Measurements from ENCODE around the gene SPIN1.
"Not testable (repeated sequence)": the region's sequence is repeated elsewhere in the genome, so short reads cannot be mapped to it uniquely, and the experiment has no call there.

SPIN1 gene

DNA sequence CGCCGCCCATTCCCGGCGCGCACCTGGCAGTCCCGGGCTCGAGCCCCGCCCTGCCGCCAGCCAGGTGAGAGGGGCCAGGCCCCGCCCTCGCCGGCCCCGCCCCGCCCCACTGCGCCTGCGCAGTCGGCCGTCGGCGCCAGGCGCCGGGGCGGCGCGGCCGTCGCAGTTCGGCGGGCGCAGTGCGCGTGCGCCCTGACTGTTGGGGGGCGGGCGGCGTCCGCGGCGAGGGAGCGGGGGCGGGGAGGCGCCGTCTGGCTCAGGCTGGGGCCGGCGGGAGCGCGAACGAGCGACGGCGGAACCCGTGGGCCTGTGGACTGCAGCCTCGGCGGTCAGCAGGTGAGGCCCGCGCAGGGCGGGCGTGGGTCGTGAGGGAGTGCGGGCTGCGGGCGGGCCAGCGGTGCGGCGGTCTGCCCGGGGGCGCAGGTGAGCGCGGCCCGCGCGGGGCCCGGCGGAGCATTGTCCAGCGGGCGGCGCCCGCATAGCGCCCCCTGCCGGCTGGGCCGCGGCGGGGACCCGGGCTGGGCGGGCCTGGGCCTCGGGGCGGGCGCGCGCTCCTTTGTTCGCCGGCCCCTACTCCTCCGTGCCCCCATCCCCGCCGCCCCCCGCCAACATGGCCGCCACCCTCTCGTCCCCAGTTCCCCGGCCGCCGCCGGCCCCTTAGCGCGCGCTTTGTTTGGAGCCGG lies at the start of gene SPIN1:
TSS of gene SPIN1 (plus strand) at position 242 of the 683 bp plus-strand sequence. CDS start 38,096 bp downstream, outside the sequence.
- DNase-seq = peak; percentile 47 to 94 (median 63)
- intact Hi-C loops (cut with DNase I) = loop anchor here (2.0 to 5.0 kb wide), 2 partner anchors 151 to 190 kb away; no protein-coding TSS in a partner anchor

DNA sequence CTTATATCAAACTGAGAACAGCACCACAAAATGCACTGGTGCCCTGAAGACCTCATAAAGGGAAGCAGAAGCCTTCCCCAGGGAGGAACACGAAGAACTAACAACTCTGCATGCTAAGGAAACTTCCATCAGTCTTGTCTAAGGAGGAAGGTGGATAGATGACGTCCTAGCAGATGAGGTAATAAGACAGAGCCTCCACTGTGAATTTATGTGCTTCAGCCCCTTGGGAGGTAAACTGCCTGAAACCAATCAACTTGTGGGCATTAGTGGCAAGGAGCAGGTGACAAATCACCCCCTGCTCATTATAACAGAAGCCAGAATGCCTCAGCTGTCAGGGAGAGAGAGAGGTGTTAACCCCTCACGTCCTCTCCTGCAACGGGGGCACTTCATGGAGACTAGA lies 48.9 kb upstream of the SPIN1 start:
- no peak for DNase-seq

DNA sequence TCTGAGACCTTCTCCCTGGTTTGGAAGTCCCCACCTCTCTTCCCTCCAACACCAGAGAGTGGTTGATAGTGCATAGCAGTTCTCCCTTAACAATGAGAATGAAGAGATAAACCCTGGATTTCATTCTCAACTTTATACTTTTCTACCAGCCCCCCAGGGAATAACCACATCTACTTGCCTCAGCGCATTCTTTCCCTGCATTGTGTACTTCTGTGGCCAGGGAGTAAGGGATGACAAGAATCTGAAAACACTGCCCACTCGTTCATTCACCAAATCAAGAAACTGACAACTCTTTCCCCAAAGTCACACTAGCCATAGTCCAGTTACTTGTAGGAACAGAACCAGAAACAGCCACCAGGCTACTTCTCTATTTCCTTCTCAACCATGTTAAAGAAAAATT lies 46.0 kb upstream of the SPIN1 start:
- intact Hi-C loops (cut with DNase I) = no loop called here
- no peak for DNase-seq

More for the DNA sequence above, 48.9 kb upstream of the SPIN1 start:
- intact Hi-C loops (cut with DNase I) = no loop called here

DNA sequence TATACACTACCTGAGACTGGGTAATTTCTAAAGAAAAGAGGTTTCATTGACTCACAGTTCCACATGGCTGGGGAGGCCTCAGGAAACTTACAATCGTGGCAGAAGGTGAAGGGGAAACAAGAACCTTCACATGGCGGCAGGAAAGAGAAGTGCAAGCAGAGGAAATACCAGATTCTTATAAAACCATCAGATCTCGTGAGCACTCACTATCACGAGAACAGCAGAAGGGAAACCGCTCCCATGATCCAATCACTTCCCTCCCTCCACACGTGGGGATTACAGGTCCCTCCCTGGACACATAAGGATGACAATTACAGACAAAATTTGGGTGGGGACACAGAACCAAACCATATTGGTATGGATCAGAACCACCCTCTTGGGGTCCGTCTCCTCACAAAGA lies 44.2 kb upstream of the SPIN1 start:
- intact Hi-C loops (cut with DNase I) = no loop called here
- no peak for DNase-seq

DNA sequence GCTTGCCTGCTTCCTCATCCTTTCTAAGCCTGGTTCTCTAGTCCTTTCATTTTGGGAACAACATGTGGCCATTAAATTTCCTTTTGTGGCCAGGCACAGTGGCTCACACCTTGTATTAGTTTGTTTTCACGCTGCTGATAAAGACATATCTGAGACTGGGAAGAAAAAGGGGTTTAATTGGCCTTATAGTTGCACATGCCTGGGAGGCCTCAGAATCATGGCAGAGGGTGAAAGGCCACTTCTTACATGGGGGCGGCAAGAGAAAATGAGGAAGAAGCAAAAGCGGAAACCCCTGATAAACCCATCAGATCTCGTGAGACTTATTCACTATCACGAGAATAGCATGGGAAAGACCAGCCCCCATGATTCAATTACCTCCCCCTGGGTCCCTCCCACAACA lies 37.9 kb upstream of the SPIN1 start:
- DNase-seq; intact Hi-C loops (cut with DNase I): not testable (repeated sequence)

DNA sequence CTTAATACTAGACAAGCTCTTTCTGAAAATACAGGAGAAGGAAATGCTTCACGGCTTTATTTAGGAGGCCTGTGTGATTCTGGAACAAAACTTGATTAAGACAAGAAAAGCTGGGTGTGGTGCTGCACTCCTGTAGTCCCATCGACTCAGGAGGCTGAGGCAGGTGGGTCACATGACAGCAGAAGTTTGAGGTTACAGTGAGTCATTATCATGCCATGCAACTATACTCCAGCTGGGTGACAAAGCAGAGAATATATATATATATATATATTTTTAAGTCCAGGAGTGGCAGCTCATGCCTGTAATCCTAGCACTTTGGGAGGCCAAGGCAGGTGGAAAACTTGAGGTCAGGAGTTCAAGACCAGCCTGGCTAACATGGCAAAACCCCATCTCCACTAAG lies 33.1 kb upstream of the SPIN1 start:
- intact Hi-C loops (cut with DNase I) = no loop called here
- DNase-seq = no peak

DNA sequence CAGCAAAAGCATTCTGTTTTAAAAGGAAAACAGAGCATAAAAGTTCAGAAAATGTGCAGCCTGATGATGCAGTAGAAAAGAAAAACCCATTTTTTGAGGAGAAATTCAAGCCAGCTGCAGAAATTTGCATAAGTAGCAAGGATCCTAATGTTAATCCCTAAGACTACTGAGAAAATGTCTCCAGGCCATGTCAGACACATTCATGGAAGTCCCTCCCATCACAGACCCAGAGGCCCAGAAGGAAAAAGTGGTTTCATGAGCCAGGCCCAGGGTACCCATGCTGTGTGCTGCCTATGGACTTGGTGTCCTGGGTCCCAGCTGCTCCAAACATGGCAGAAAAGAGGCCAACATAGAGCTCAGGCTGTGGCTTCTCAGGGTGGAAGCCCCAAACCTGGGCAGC lies 31.0 kb upstream of the SPIN1 start:
- intact Hi-C loops (cut with DNase I); DNase-seq: not testable (repeated sequence)

DNA sequence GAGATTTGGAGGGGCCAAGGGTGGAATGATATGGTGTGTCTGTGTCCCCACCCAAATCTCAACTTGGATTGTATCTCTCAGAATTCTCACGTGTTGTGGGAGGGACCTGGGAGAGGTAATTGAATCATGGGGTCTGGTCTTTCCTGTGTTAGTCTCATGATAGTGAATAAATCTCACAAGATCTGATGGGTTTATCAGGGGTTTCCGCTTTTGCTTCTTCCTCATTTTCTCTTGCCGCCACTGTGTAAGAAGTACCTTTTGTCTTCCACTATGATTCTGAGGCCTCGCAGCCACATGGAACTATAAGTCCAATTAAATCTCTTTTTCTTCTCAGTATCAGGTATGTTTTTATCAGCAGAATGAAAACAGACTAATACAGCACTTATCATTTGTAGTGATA lies 29.5 kb upstream of the SPIN1 start:
- no peak for DNase-seq
- intact Hi-C loops (cut with DNase I) = no loop called here

DNA sequence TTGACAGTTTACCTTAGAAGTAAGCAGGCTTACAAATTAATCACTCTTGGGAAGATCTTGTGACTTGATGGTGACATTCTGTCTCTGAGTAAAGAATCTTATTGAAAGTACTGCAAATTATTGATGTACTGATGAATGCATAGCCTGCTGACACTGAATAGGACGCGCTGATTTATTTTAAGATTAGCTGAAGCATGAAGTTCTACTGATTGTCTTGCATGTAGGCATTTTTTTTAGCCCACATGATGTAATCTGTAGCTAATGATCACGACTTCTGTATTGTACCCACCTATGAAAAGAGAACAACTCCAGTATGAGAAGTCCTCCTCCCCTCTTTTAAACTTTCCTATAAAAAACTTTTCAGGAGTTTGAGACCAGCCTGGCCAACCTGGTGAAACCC lies 28.3 kb upstream of the SPIN1 start:
- intact Hi-C loops (cut with DNase I) = no loop called here
- DNase-seq = no peak

DNA sequence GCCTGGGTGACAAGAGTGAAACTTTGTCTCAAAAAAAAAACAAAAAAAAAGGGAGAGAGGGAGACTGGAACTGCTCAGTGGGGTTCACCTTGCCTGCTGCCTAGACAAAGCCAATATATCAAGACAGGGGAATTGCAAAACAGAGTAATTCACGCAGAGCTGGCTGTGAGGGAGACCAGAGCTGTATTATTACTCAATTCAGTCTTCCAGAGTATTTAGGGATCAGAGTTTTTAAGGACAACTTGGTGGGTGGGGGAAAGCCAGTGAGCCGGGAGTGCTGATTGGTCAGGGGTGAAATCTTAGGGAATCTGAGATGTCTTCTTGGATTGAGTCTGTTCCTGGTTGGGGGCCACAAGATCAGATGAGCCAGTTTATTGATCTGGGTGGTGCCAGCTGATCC lies 25.6 kb upstream of the SPIN1 start:
- DNase-seq = no peak

DNA sequence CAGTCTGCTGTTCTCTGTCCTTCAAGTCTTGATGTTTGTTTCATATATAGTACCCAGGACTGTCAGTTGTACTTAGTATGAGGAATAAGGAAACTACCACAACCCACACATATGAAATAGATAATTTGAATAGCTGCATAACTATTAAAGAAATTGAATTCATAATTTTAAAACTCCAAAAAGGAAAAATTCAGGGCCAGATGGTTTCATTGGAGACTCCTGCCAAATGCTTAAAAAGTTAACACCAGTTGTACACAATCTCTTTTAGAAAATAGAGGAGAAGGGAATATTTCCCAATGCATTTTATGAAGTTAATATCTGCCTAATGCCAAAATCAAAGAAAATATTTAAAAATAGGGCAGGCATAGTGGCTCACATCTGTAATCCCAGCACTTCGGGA lies 24.6 kb upstream of the SPIN1 start:
- intact Hi-C loops (cut with DNase I) = no loop called here
- DNase-seq = no peak

More for the DNA sequence above, 25.6 kb upstream of the SPIN1 start:
- intact Hi-C loops (cut with DNase I) = no loop called here

DNA sequence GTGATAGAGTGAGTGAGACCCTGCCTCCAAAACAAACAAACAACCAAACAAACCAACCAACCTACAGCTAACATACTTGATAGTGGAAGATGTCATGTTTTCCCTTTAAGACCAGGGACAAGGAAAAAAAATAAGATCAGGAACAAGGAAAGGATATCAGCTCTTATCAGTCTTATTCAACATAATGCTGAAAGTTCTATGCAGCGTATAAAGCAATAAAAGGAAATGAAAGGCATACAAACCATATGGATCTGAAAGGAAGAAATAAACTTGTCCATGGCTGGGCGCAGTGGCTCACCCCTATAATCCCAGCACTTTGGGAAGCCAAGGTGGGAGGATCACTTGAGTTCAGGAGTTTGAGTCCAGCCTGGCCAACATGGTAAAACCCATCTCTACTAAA lies 23.5 kb upstream of the SPIN1 start:
- no peak for DNase-seq
- intact Hi-C loops (cut with DNase I) = no loop called here

DNA sequence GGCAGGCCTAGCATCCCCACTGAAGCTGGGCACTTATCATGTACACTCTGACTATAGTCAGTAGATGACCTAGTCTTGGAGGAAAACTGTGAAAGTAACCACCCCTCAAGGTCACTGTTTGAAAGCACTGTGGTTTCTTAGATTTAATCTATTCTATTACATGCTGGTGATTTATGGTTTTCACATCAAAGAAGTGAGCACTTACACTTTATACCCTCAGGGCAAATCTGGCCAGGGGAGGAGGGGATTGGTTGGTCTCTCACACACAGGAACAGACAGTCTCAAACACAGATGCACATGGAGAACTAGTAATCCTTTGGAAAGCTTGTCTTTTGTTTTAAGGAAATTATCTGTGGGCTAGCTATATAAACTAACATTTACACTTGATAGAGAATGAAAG lies 17.9 kb upstream of the SPIN1 start:
- DNase-seq = no peak
- intact Hi-C loops (cut with DNase I) = no loop called here

DNA sequence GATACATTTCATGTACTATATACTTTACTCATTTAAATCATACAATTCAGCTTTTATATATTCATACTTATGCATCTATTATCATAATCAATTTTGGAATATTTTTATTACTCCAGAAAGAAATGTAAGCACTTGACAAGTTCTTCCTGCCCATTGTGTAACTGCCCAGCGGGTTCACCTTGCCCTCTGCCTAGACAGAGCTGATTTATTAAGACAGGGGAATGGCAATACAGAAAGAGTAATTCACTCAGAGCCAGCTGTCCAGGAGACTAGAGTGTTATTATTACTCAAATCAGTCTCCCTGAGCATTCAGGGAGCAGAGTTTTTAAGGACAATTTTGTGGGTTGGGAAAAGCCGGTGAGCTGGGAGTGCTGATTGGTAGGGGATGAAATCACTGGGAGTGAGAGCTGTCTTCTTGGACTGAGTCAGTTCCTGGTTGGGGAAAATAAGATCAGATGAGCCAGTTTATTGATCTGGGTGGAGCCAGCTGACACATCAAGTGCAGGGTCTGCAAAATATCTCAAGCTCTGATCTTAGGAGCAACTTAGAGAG lies 16.1 kb upstream of the SPIN1 start:
- intact Hi-C loops (cut with DNase I) = no loop called here
- no peak for DNase-seq

DNA sequence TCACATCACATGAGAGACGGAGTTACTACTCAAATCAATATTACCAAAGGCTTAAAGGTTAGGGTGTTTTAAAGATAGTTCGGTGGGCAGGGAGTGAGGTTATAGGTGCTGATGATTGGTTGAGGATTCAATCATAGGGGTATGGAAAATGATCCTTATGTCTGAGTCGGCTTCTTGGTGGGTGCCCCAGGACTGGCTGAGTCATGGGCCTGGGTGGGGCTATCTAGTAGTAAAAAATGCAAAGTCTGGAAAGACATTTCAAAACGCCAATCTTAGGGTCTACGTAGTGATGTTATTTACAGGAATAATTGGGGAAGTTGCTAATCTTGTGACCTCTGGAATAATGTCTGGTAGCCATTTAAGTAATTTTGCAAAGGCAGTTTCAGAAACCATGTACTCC lies 15.2 kb upstream of the SPIN1 start:
- intact Hi-C loops (cut with DNase I) = no loop called here
- DNase-seq = no peak

DNA sequence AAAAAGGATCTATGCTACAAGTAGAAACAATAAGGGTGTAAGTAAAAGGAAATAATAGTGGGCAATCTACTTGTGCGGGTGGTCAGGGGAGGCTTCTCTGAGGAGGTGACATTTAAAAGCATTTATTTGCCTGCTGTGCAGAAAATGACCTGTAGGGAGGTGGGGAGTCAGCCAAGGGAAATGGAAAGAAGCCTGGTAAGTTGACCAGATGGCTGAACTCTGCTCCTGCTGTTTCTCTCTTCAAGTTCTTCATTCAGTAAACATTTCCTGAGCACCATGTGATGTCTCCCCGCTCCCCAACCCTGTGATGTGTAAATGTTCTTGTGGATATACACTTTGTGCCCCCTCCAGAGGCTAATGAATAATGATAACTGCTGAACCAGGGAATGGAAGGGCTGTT lies 9.9 kb upstream of the SPIN1 start:
- no peak for DNase-seq
- intact Hi-C loops (cut with DNase I) = no loop called here

DNA sequence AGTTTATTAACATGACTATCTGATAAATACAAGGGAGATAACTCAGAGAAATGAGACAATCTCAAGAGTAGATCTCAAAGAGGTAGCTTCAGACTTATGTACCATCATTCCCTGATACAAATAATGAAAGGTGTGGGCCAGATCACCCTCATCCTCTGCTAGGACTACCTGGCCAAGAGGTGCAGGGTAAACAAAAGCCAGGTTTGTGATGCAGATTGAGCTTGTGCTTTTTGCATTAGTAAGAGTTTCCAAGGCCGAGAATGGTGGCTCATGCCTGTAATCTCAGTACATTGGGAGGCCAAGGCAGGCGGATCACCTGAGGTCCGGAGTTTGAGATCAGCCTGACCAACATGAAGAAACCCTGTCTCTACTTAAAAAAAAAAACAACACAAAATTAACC lies 8.9 kb upstream of the SPIN1 start:
- no peak for DNase-seq
- intact Hi-C loops (cut with DNase I) = no loop called here

DNA sequence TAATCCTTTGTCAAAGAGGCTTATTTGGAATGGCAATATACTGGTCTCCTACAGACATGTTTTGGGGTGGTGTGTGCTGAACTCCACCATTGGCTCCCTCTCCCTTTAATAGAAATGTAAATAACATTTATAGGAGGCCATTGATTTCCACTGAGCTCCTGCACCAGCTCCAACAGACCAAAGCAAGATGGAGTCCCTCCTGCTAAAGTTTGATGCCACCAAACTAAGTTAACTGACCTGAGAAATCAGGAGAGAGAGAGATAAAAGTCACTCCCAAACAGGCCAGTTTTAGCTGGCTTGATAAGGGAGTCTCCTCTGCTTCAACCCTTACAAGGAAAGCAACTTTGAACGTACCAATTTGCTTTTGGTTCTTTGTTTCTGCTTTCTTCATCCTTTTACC lies 8.1 kb upstream of the SPIN1 start:
- intact Hi-C loops (cut with DNase I) = no loop called here

DNA sequence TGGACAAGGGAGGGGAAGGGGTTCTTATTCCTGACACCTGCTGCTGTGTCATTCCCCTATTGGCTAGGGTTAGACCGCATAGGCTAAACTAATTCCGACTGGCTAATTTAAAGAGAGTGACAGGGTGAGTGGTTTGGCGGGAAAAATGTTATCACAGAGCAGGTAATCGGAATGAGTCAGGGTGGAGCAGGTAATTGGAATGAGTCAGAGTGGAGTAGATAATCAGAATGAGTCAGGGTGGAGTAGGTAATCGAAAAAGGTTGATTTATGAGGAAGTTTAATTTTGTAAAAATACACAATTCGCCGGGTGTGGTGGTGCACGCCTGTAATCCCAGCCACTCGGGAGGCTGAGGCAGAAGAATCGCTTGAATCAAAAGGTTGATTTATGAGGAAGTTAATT lies 6.9 kb upstream of the SPIN1 start:
- DNase-seq; intact Hi-C loops (cut with DNase I): not testable (repeated sequence)

More for the DNA sequence above, 8.1 kb upstream of the SPIN1 start:
- no peak for DNase-seq

DNA sequence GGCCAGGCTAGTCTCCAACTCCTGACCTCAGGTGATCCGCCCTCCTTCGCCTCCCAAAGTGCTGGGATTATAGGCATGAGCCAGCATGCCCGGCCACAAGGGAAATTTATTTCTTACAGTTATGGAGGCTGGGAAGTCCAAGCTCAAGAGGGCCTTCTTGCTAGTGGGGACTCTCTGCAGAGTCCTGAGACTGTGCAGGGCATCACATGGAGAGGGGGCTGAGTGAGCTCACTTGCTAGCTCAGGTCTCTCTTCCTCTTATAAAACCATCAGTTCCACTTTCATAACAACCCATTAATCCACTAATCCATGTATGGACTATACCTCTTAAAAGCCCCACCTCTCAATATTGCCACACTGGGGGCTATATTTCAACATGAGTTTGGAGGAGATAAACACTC lies 5.1 kb upstream of the SPIN1 start:
- DNase-seq = no peak
- intact Hi-C loops (cut with DNase I) = no loop called here

DNA sequence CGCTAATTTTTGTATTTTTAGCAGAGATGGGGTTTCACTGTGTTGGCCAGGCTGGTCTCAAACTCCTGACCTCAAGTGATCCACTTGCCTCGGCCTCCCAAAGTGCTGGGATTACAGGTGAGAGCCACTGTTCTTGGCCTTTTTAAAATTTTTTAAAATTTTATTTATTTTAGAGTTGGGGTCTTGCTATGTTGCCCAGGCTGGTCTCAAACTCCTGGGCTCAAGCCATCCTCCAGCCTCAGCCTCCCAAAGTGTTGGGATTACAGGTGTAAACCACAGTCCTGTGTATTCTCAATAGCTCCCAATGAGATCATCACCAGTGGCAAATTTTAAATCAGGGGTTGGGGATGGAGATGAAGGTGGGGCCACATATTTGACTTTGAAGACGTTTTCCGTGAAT lies 2.1 kb upstream of the SPIN1 start:
- intact Hi-C loops (cut with DNase I) = loop anchor here (5.0 kb wide), 1 partner anchor 149 kb away; no protein-coding TSS in a partner anchor
- not testable (repeated sequence) for DNase-seq

DNA sequence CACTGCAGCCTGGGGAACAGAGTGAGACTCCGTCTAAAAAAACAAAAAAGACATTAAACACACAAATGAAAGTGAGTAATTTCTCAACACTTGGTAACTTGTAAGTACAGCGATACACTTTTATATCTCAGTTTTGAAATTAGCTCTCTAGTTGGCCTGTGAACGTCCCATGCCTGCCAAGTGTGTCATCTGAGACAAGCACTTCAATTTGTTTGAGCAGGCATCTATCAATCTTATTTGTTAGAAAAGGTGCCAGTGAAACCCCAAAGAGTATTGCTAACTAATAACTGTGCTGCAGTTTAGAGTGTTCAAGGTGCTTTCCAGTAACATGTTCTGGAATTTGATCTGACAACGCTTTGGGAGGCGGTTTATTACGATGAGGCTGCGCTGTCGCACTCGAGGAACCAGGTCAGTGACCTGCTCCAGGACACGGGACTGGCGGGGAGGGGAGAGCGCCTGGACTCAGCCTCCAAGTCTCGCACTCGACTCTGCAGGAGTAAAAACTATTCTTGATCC lies 1.1 kb upstream of the SPIN1 start:
- peak in 5 of 10 donors; percentile 9 to 84 (median 11) for DNase-seq
- intact Hi-C loops (cut with DNase I) = loop anchor here (5.0 kb wide), 1 partner anchor 150 kb away; no protein-coding TSS in a partner anchor

Data from posterior cingulate gyrus (tissue), 11 donors.